RCC 7860 (cell line): ENCODE results near the gene UQCC3.
"Not testable (repeated sequence)": the region's sequence is repeated elsewhere in the genome, so short reads cannot be mapped to it uniquely, and the experiment has no call there.

Experiments used
- DNase-seq: peaks from one replicate; pipeline ENCODE4 v3.0.0-alpha.2; 2015; ENCODE audit warnings: low spot score
- FAIRE-seq: peaks from 2 replicates; lab custom pipeline; 2012; peaks lifted over from hg19 to GRCh38; lab: Jason Lieb, UNC

Gene UQCC3

GRCh38 chr11:62665599-62666258 is 5.7 kb upstream of the UQCC3 start:
- no peak for FAIRE-seq
- DNase-seq, result peak; percentile 10

GRCh38 chr11:62666259-62666926 is 5.1 kb upstream of the UQCC3 start:
- no peak for DNase-seq
- FAIRE-seq, result no peak

GRCh38 chr11:62667460-62667859 is 4.0 kb upstream of the UQCC3 start:
- peak; percentile 7 for DNase-seq
- FAIRE-seq, result no peak

GRCh38 chr11:62669420-62670161 is 1.9 kb upstream of the UQCC3 start:
- DNase-seq, result peak; percentile 7
- FAIRE-seq, result no peak

GRCh38 chr11:62671236-62671607 is 251 bp upstream of the UQCC3 start:
- FAIRE-seq (no peak), DNase-seq (peak; percentile 7)

GRCh38 chr11:62673196-62673525 is 1.7 kb downstream of the UQCC3 start:
- DNase-seq (peak; percentile 5), FAIRE-seq (no peak)

- FAIRE-seq, DNase-seq: not testable (repeated sequence)
Observed at GRCh38 chr11:62675415-62675814, 3.9 kb downstream of the UQCC3 start.

GRCh38 chr11:62676698-62677097 is 5.2 kb downstream of the UQCC3 start:
- no peak for FAIRE-seq
- DNase-seq, result no peak

- DNase-seq (no peak), FAIRE-seq (no peak)
Observed at GRCh38 chr11:62677156-62677555, 5.7 kb downstream of the UQCC3 start.

GRCh38 chr11:62677714-62678113 is 6.2 kb downstream of the UQCC3 start:
- DNase-seq, result no peak
- FAIRE-seq, result no peak

- DNase-seq (no peak), FAIRE-seq (no peak)
Observed at GRCh38 chr11:62678433-62678769, 6.9 kb downstream of the UQCC3 start.

GRCh38 chr11:62678770-62679696 is 7.6 kb downstream of the UQCC3 start, which contains the start of gene UBXN1:
TSS of gene UBXN1 (minus strand) at chr11:62679073. CDS start at chr11:62678923, 150 bp downstream.
- DNase-seq, result peak; percentile 67
- FAIRE-seq, result no peak

GRCh38 chr11:62680825-62681240 is 9.4 kb downstream of the UQCC3 start:
- peak; percentile 41 for DNase-seq
- FAIRE-seq, result no peak

- FAIRE-seq (no peak), DNase-seq (no peak)
Observed at GRCh38 chr11:62682518-62682917, 11.0 kb downstream of the UQCC3 start.

- no peak for DNase-seq
- FAIRE-seq, result no peak
Observed at GRCh38 chr11:62687508-62688396, 16.3 kb downstream of the UQCC3 start.

GRCh38 chr11:62688491-62688890 is 17.0 kb downstream of the UQCC3 start:
- DNase-seq, result no peak
- FAIRE-seq, result no peak

GRCh38 chr11:62689421-62690183 is 18.1 kb downstream of the UQCC3 start, which contains the start of gene LRRN4CL:
TSS of gene LRRN4CL (minus strand) at chr11:62689530. CDS start at chr11:62688508, 1,022 bp downstream.
- no peak for DNase-seq
- FAIRE-seq, result no peak

- not testable (repeated sequence) for FAIRE-seq, DNase-seq
Observed at GRCh38 chr11:62693624-62694023, 22.2 kb downstream of the UQCC3 start.
